ENCODE data around the gene HIPK1. TPM values are rescaled to one million over a fixed set of nuclear protein-coding genes. Genes with fewer than 3 reads are reported as not detected.
A peak's percentile ranks its signal among the peaks of the same experiment; 100 is the strongest.

The HIPK1 gene
- total RNA-seq, 1 donor from 2014 or later, result 52.3 TPM

- DNase-seq (ENCODE audit: extremely low spot score in 2 of 2), result no peak
- H3K4me1 ChIP-seq, result no peaks in the 10 kb centered on the region
- H3K27ac ChIP-seq, result no peak overlapping the region
- no peak overlapping the region for H3K4me3 ChIP-seq
- H3K9me3 ChIP-seq, result no peaks in the 10 kb centered on the region
- H3K27me3 ChIP-seq, result no peaks in the 10 kb centered on the region
- H3K36me3 ChIP-seq, result no peaks in the 10 kb centered on the region
- TF ChIP-seq POLR2A (IDR thresholded peaks at IDR 0.05) (no peak), POLR2AphosphoS5 (IDR thresholded peaks at IDR 0.05; ENCODE audit: insufficient read depth in 1 of 2, low read depth in 1 of 2) (no peak), CTCF (IDR thresholded peaks at IDR 0.05) (no peak)
- intact Hi-C loops (cut with DNase I), result no loop called here
Measured at GRCh38 chr1:113990530-113990929, 61.4 kb downstream of the HIPK1 start.

GRCh38 chr1:113990961-113991360, 61.8 kb downstream of the HIPK1 start:
- Histone ChIP-seq H3K4me3 (no peak overlapping the region), H3K9me3 (no peaks in the 10 kb centered on the region), H3K4me1 (no peaks in the 10 kb centered on the region), H3K27ac (no peak overlapping the region), H3K36me3 (no peaks in the 10 kb centered on the region), H3K27me3 (no peaks in the 10 kb centered on the region)
- DNase-seq (ENCODE audit: extremely low spot score in 2 of 2), result no peak
- TF ChIP-seq POLR2A (IDR thresholded peaks at IDR 0.05), result no peak
- no peak for TF ChIP-seq POLR2AphosphoS5 (IDR thresholded peaks at IDR 0.05; ENCODE audit: insufficient read depth in 1 of 2, low read depth in 1 of 2)
- no peak for TF ChIP-seq CTCF (IDR thresholded peaks at IDR 0.05)
- intact Hi-C loops (cut with DNase I), result no loop called here

GRCh38 chr1:113991467-113991997, 62.4 kb downstream of the HIPK1 start:
- no peak overlapping the region for H3K27ac ChIP-seq
- TF ChIP-seq POLR2A (IDR thresholded peaks at IDR 0.05) (no peak), POLR2AphosphoS5 (IDR thresholded peaks at IDR 0.05; ENCODE audit: insufficient read depth in 1 of 2, low read depth in 1 of 2) (no peak)
- no peaks in the 10 kb centered on the region for H3K9me3 ChIP-seq
- H3K36me3 ChIP-seq, result no peaks in the 10 kb centered on the region
- no peaks in the 10 kb centered on the region for H3K4me1 ChIP-seq
- no peak overlapping the region for H3K4me3 ChIP-seq
- intact Hi-C loops (cut with DNase I), result no loop called here
- DNase-seq (ENCODE audit: extremely low spot score in 2 of 2), result no peak
- H3K27me3 ChIP-seq, result no peaks in the 10 kb centered on the region

GRCh38 chr1:113993072-113993471, 63.9 kb downstream of the HIPK1 start:
- TF ChIP-seq POLR2A (IDR thresholded peaks at IDR 0.05), result no peak
- TF ChIP-seq CTCF (IDR thresholded peaks at IDR 0.05), result no peak
- TF ChIP-seq POLR2AphosphoS5 (IDR thresholded peaks at IDR 0.05; ENCODE audit: insufficient read depth in 1 of 2, low read depth in 1 of 2), result no peak

GRCh38 chr1:113993766-113994165, 64.6 kb downstream of the HIPK1 start:
- Histone ChIP-seq H3K4me3 (no peak overlapping the region), H3K9me3 (no peaks in the 10 kb centered on the region), H3K4me1 (no peaks in the 10 kb centered on the region), H3K36me3 (no peaks in the 10 kb centered on the region), H3K27ac (no peak overlapping the region), H3K27me3 (no peaks in the 10 kb centered on the region)
- peak in 1 of 2 donors; percentile 27 for DNase-seq (ENCODE audit: extremely low spot score in 2 of 2)
- intact Hi-C loops (cut with DNase I), result no loop called here
- TF ChIP-seq CTCF (IDR thresholded peaks at IDR 0.05) (no peak), POLR2A (IDR thresholded peaks at IDR 0.05) (no peak), POLR2AphosphoS5 (IDR thresholded peaks at IDR 0.05; ENCODE audit: insufficient read depth in 1 of 2, low read depth in 1 of 2) (no peak)

More at GRCh38 chr1:113993072-113993471, 63.9 kb downstream of the HIPK1 start:
- intact Hi-C loops (cut with DNase I), result no loop called here
- no peak for DNase-seq (ENCODE audit: extremely low spot score in 2 of 2)
- Histone ChIP-seq H3K36me3 (no peaks in the 10 kb centered on the region), H3K4me1 (no peaks in the 10 kb centered on the region), H3K9me3 (no peaks in the 10 kb centered on the region), H3K27me3 (no peaks in the 10 kb centered on the region), H3K27ac (no peak overlapping the region), H3K4me3 (no peak overlapping the region)

Data from vagina (tissue), 2 donors.